Measurements from ENCODE around the gene NEK6. TPM values are rescaled to one million over a fixed set of nuclear protein-coding genes. Genes with fewer than 3 reads are reported as not detected.

NEK6 gene
- total RNA-seq, 2 donors from 2014 or later: 77.8 to 83.4 TPM

- no peaks in the 10 kb centered on the region for H3K36me3 ChIP-seq
- no peaks in the 10 kb centered on the region for H3K9me3 ChIP-seq
- intact Hi-C loops (cut with DNase I): no loop called here
- H3K4me1 ChIP-seq: no peaks in the 10 kb centered on the region
- no peak overlapping the region for H3K27ac ChIP-seq
- TF ChIP-seq, protein P1, sequence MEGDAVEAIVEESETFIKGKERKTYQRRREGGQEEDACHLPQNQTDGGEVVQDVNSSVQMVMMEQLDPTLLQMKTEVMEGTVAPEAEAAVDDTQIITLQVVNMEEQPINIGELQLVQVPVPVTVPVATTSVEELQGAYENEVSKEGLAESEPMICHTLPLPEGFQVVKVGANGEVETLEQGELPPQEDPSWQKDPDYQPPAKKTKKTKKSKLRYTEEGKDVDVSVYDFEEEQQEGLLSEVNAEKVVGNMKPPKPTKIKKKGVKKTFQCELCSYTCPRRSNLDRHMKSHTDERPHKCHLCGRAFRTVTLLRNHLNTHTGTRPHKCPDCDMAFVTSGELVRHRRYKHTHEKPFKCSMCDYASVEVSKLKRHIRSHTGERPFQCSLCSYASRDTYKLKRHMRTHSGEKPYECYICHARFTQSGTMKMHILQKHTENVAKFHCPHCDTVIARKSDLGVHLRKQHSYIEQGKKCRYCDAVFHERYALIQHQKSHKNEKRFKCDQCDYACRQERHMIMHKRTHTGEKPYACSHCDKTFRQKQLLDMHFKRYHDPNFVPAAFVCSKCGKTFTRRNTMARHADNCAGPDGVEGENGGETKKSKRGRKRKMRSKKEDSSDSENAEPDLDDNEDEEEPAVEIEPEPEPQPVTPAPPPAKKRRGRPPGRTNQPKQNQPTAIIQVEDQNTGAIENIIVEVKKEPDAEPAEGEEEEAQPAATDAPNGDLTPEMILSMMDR (IDR thresholded peaks at IDR 0.05): no peak
- no peak overlapping the region for H3K9ac ChIP-seq (ENCODE audit: low read depth in 2 of 2, low read length in 2 of 2)
- no peak for DNase-seq
- H3K4me3 ChIP-seq: no peak overlapping the region
- H3K27me3 ChIP-seq: no peaks in the 10 kb centered on the region
Measured at GRCh38 chr9:124307379-124308030, 49.8 kb downstream of the NEK6 start.

- H3K9ac ChIP-seq (ENCODE audit: low read depth in 2 of 2, low read length in 2 of 2): no peak overlapping the region
- intact Hi-C loops (cut with DNase I): no loop called here
- no peak overlapping the region for H3K27ac ChIP-seq
Measured at GRCh38 chr9:124308606-124309491, 51.1 kb downstream of the NEK6 start.

DNA sequence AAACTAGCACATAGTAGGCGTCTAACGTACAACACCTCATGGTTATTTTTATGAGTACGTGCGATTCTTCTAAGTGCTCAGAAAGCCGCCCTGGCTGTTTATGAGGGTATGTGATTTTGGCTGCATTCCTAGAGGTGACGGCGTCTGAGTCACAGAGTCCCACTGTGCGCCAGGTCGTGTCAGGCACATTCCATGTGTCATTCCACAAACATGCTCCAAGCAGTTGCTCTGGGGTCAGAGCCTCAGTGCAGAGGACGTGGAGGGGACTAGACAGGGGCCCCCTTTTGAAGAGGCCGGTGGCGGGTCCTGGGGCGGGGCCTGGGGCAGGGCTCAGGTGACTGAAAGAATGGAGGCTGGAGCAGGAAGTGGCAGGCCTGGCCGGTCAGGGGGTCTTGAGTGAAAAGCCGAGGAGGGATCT lies 51.9 kb downstream of the NEK6 start:
- Histone ChIP-seq H3K27me3 (no peaks in the 10 kb centered on the region), H3K9ac (ENCODE audit: low read depth in 2 of 2, low read length in 2 of 2) (no peak overlapping the region), H3K4me3 (no peak overlapping the region), H3K36me3 (no peaks in the 10 kb centered on the region), H3K4me1 (no peaks in the 10 kb centered on the region), H3K9me3 (no peaks in the 10 kb centered on the region), H3K27ac (no peak overlapping the region)
- intact Hi-C loops (cut with DNase I): no loop called here
- no peak for DNase-seq
- TF ChIP-seq, protein P1 (IDR thresholded peaks at IDR 0.05): no peak

More at GRCh38 chr9:124308606-124309491, 51.1 kb downstream of the NEK6 start:
- H3K36me3 ChIP-seq: no peaks in the 10 kb centered on the region
- DNase-seq: no peak
- H3K4me1 ChIP-seq: no peaks in the 10 kb centered on the region
- H3K9me3 ChIP-seq: no peaks in the 10 kb centered on the region
- no peaks in the 10 kb centered on the region for H3K27me3 ChIP-seq
- TF ChIP-seq, protein P1 (IDR thresholded peaks at IDR 0.05): no peak
- H3K4me3 ChIP-seq: no peak overlapping the region

GRCh38 chr9:124311283-124311682 lies 53.5 kb downstream of the NEK6 start:
- no peak for DNase-seq
- TF ChIP-seq, protein P1 (IDR thresholded peaks at IDR 0.05): no peak
- Histone ChIP-seq H3K4me3 (no peak overlapping the region), H3K4me1 (no peaks in the 10 kb centered on the region), H3K36me3 (no peaks in the 10 kb centered on the region), H3K9ac (ENCODE audit: low read depth in 2 of 2, low read length in 2 of 2) (no peak overlapping the region), H3K27ac (no peak overlapping the region), H3K27me3 (no peaks in the 10 kb centered on the region), H3K9me3 (no peaks in the 10 kb centered on the region)
- intact Hi-C loops (cut with DNase I): no loop called here

DNA sequence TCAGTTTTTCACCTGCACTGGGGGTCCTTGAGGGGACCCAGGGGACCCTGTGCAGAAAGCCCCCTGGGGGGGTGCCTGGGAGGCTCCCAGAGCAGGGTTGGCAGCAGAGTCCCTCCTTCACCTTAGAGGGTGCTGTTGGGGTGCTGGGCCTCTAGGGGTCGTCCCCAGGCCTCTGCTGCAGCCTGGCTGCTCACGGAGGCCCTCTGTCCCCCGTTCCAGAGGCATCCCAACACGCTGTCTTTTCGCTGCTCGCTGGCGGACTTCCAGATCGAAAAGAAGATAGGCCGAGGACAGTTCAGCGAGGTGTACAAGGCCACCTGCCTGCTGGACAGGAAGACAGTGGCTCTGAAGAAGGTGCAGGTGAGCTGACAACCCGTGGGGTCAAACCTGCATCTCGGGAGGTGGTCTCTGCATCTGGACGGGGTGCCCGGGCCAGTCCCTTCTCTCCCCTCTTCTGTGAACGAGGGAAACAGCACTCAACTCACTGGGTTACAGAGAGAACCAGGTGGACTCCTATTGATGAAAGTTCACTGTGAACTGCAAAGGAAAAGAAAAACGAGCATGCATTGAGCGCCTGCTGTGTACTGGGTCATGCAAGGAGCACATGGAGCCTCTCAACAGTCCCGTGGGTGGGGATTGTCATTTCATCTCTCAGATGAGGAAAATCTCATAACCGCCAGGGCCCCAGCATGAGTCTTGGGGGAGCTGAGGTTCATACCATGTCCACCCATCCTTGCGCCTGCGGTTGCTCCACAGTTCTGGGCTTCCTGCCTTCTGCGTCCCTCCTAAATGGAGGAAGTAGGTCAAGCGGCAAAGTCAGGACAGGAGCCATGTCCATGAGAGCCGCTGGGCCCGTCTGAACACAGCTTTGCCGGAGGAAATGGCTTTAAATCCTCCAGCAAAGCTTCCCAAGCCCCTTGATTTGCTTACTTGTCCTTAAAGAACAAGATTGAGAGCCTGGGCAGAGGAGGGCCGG lies 54.8 kb downstream of the NEK6 start:
- TF ChIP-seq, protein P1 (IDR thresholded peaks at IDR 0.05): no peak

More for the DNA sequence above, 54.8 kb downstream of the NEK6 start:
- no peak for DNase-seq
- Histone ChIP-seq H3K9ac (ENCODE audit: low read depth in 2 of 2, low read length in 2 of 2) (no peak overlapping the region), H3K4me1 (no peaks in the 10 kb centered on the region), H3K9me3 (no peaks in the 10 kb centered on the region), H3K27me3 (no peaks in the 10 kb centered on the region), H3K4me3 (no peak overlapping the region), H3K27ac (no peak overlapping the region), H3K36me3 (no peaks in the 10 kb centered on the region)
- intact Hi-C loops (cut with DNase I): no loop called here

Measured in colonic mucosa (tissue), 4 donors.